ENCODE results near the gene NR2C2.

DNA sequence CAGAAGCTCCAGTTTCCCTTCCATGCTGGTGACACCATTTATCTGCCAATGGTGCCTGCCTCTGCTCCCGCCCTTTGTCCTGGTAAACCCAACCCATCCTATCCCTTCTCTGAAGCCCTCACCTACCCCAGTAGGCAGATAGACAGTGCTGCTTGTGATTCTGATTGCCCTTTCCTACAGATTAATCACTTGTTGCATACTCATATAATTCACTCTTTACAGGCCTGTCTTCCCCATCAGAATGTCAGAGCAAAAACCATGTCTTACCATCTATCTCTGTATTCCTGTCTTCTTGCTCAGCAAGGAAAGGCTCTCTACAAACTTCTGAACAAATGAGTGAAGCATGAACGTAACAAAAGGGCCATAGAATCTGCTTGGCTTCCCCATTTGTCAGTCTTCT lies 69.8 kb downstream of the NR2C2 start:
- no peak for TF ChIP-seq POLR2AphosphoS5 (IDR thresholded peaks at IDR 0.05)
- TF ChIP-seq, protein P1, sequence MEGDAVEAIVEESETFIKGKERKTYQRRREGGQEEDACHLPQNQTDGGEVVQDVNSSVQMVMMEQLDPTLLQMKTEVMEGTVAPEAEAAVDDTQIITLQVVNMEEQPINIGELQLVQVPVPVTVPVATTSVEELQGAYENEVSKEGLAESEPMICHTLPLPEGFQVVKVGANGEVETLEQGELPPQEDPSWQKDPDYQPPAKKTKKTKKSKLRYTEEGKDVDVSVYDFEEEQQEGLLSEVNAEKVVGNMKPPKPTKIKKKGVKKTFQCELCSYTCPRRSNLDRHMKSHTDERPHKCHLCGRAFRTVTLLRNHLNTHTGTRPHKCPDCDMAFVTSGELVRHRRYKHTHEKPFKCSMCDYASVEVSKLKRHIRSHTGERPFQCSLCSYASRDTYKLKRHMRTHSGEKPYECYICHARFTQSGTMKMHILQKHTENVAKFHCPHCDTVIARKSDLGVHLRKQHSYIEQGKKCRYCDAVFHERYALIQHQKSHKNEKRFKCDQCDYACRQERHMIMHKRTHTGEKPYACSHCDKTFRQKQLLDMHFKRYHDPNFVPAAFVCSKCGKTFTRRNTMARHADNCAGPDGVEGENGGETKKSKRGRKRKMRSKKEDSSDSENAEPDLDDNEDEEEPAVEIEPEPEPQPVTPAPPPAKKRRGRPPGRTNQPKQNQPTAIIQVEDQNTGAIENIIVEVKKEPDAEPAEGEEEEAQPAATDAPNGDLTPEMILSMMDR (IDR thresholded peaks at IDR 0.05), result no peak

Measured in esophagus muscularis mucosa (tissue), 3 donors.